ENCODE measurements around the gene RNPEPL1.

The RNPEPL1 gene

DNA sequence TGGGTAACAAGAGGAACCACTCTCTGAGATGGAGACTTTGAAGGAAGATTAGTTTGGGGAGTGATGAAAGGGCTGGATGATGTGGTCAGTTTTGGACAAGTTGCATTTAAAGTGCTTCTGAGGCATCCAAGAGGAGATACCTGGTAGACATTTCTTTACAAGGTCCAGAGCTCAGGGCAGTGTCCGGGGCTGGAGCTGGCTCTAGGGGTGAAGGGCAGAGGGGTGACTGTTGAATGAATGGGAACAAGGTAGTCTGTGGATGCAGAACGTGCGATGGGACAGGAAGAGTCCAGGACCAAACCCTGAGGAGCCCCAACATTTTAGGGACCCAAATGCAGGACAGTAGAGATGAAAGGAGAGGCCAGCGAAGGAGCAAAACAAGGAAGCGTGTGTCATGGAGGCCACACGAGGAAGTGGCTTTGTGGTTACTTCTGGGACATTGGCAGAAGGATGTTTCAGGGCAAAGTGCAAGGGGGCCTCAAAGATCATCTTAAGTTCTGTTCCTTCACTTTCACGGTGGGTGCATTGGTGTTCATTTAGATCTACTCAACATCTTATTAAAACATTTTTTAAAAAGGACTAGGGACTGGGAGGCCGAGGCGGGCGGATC lies 43.4 kb downstream of the RNPEPL1 start:
- H3K18ac ChIP-seq (ENCODE audit: low read length) = no peak overlapping the region
- no peak overlapping the region for H3K27ac ChIP-seq (replicated peaks; ENCODE audit: low read length)
- H3K14ac ChIP-seq (ENCODE audit: low read length) = no peak overlapping the region
- no peak overlapping the region for H4K8ac ChIP-seq (ENCODE audit: low read depth, low read length)
- H3K36me3 ChIP-seq (replicated peaks in 1 of 2; ENCODE audit: control insufficient read depth in 2 of 2, insufficient read depth in 2 of 2, low read length in 2 of 2) = no peaks in the 10 kb centered on the region
- no peak overlapping the region for H2BK15ac ChIP-seq (ENCODE audit: low read length)
- no peak overlapping the region for H3K4ac ChIP-seq (ENCODE audit: low read length)
- no peaks in the 10 kb centered on the region for H3K27me3 ChIP-seq (ENCODE audit: control insufficient read depth in 3 of 3, insufficient read depth in 3 of 3, low read depth in 1 of 3, low read length in 3 of 3)
- no peak overlapping the region for H2BK12ac ChIP-seq (ENCODE audit: low read length)
- no peak overlapping the region for H2AFZ ChIP-seq (ENCODE audit: low read length)
- no peak overlapping the region for H3K4me2 ChIP-seq (ENCODE audit: insufficient read depth, low read length, poor library complexity, severe bottlenecking)
- H2AK5ac ChIP-seq (ENCODE audit: low read depth, low read length) = no peak overlapping the region
- H2BK5ac ChIP-seq (ENCODE audit: low read length) = no peak overlapping the region
- no CpG with 5 or more reads among the region's 10 CpGs for WGBS, 2 donors (ENCODE audit: extremely low coverage in 2 of 2, insufficient read length in 2 of 2, insufficient replicate concordance in 1 of 2)
- no peak overlapping the region for H3K4me3 ChIP-seq (ENCODE audit: low read length in 2 of 2)
- no peaks in the 10 kb centered on the region for H3K4me1 ChIP-seq (ENCODE audit: control insufficient read depth in 2 of 2, insufficient read depth in 1 of 2, low read depth in 1 of 2, low read length in 2 of 2)
- peaks cover 0 to 4% of the 10 kb centered on the region in 2 donors for H3K9me3 ChIP-seq (replicated peaks in 1 of 2; ENCODE audit: control insufficient read depth in 2 of 2, insufficient read depth in 1 of 2, low read depth in 1 of 2, low read length in 2 of 2)
- no peaks in the 10 kb centered on the region for H3K79me1 ChIP-seq (ENCODE audit: low read depth, low read length)
- no peak overlapping the region for H3K9ac ChIP-seq (ENCODE audit: low read depth, low read length, poor library complexity)
- no peak overlapping the region for H4K91ac ChIP-seq (ENCODE audit: low read depth, low read length, poor library complexity)
- H2BK120ac ChIP-seq (ENCODE audit: low read depth, low read length) = no peak overlapping the region
- no peak for DNase-seq (ENCODE audit: low spot score)
- no peak overlapping the region for H3K23ac ChIP-seq (ENCODE audit: low read depth, low read length, poor library complexity)

DNA sequence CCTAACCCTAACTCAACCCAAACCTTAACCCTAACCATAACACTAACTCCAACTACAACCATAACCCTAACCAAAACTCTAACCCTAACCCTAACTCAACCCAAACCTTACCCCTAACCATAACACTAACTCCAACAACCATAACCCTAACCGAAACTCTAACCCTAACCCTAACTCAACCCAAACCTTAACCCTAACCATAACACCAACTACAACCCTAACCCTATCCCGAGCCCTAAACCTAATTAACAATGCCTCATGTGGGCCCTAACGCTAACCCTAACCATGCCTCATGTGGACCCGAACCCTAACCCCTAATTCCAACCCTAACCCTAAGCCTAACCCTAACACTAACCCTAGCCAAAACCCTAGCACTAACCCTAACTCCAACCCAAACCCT lies 45.5 kb downstream of the RNPEPL1 start:
- Histone ChIP-seq H3K14ac (ENCODE audit: low read length) (no peak overlapping the region), H3K9me3 (replicated peaks in 1 of 2; ENCODE audit: control insufficient read depth in 2 of 2, insufficient read depth in 1 of 2, low read depth in 1 of 2, low read length in 2 of 2) (peaks cover 7 to 9% of the 10 kb centered on the region in 2 donors), H2BK5ac (ENCODE audit: low read length) (no peak overlapping the region), H3K27ac (replicated peaks; ENCODE audit: low read length) (no peak overlapping the region), H2BK12ac (ENCODE audit: low read length) (no peak overlapping the region), H3K36me3 (replicated peaks in 1 of 2; ENCODE audit: control insufficient read depth in 2 of 2, insufficient read depth in 2 of 2, low read length in 2 of 2) (no peaks in the 10 kb centered on the region), H3K9ac (ENCODE audit: low read depth, low read length, poor library complexity) (no peak overlapping the region), H3K79me1 (ENCODE audit: low read depth, low read length) (no peaks in the 10 kb centered on the region), H3K4me3 (ENCODE audit: low read length in 2 of 2) (no peak overlapping the region), H3K4me1 (ENCODE audit: control insufficient read depth in 2 of 2, insufficient read depth in 1 of 2, low read depth in 1 of 2, low read length in 2 of 2) (no peaks in the 10 kb centered on the region), H3K4ac (ENCODE audit: low read length) (no peak overlapping the region), H2AK5ac (ENCODE audit: low read depth, low read length) (no peak overlapping the region), H3K23ac (ENCODE audit: low read depth, low read length, poor library complexity) (no peak overlapping the region), H3K27me3 (ENCODE audit: control insufficient read depth in 3 of 3, insufficient read depth in 3 of 3, low read depth in 1 of 3, low read length in 3 of 3) (no peaks in the 10 kb centered on the region), H2BK15ac (ENCODE audit: low read length) (no peak overlapping the region), H4K8ac (ENCODE audit: low read depth, low read length) (no peak overlapping the region), H3K18ac (ENCODE audit: low read length) (no peak overlapping the region), H2BK120ac (ENCODE audit: low read depth, low read length) (no peak overlapping the region), H4K91ac (ENCODE audit: low read depth, low read length, poor library complexity) (no peak overlapping the region), H2AFZ (ENCODE audit: low read length) (no peak overlapping the region), H3K4me2 (ENCODE audit: insufficient read depth, low read length, poor library complexity, severe bottlenecking) (no peak overlapping the region)
- no peak for DNase-seq (ENCODE audit: low spot score)
- 100% methylated on average over 1 to 2 of the region's 4 CpGs for WGBS, 2 donors (ENCODE audit: extremely low coverage in 2 of 2, insufficient read length in 2 of 2, insufficient replicate concordance in 1 of 2)

DNA sequence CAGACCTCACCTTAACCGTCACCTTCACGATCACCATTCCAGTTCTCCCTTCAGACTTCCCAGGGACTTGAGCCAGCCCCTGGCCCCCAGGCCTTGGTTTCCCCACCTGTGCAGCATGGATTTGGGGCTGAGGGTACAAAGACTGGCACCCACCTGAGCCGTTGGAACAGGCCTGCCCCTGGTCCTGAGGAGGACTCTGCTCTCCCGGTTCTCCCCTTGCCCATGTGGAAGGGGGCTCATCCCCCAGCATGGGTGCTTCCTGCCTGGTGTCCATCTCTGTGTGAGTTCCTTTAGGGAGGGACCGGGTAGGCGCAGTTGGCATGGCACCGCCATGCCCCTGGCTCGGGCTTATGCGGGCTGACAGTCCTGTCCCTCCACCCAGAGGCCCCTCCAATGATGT lies 46.1 kb downstream of the RNPEPL1 start:
- Histone ChIP-seq H3K23ac (ENCODE audit: low read depth, low read length, poor library complexity) (no peak overlapping the region), H4K91ac (ENCODE audit: low read depth, low read length, poor library complexity) (no peak overlapping the region), H3K36me3 (replicated peaks in 1 of 2; ENCODE audit: control insufficient read depth in 2 of 2, insufficient read depth in 2 of 2, low read length in 2 of 2) (no peaks in the 10 kb centered on the region), H3K79me1 (ENCODE audit: low read depth, low read length) (no peaks in the 10 kb centered on the region), H2BK5ac (ENCODE audit: low read length) (no peak overlapping the region), H2BK12ac (ENCODE audit: low read length) (no peak overlapping the region), H3K27me3 (ENCODE audit: control insufficient read depth in 3 of 3, insufficient read depth in 3 of 3, low read depth in 1 of 3, low read length in 3 of 3) (no peaks in the 10 kb centered on the region), H3K9me3 (replicated peaks in 1 of 2; ENCODE audit: control insufficient read depth in 2 of 2, insufficient read depth in 1 of 2, low read depth in 1 of 2, low read length in 2 of 2) (peaks cover 7 to 9% of the 10 kb centered on the region in 2 donors), H3K4me3 (ENCODE audit: low read length in 2 of 2) (no peak overlapping the region), H2BK15ac (ENCODE audit: low read length) (no peak overlapping the region), H3K4me1 (ENCODE audit: control insufficient read depth in 2 of 2, insufficient read depth in 1 of 2, low read depth in 1 of 2, low read length in 2 of 2) (no peaks in the 10 kb centered on the region), H3K4me2 (ENCODE audit: insufficient read depth, low read length, poor library complexity, severe bottlenecking) (no peak overlapping the region), H3K4ac (ENCODE audit: low read length) (no peak overlapping the region), H4K8ac (ENCODE audit: low read depth, low read length) (no peak overlapping the region), H2AFZ (ENCODE audit: low read length) (no peak overlapping the region), H3K9ac (ENCODE audit: low read depth, low read length, poor library complexity) (no peak overlapping the region), H2BK120ac (ENCODE audit: low read depth, low read length) (no peak overlapping the region), H3K27ac (replicated peaks; ENCODE audit: low read length) (no peak overlapping the region), H3K18ac (ENCODE audit: low read length) (no peak overlapping the region), H2AK5ac (ENCODE audit: low read depth, low read length) (no peak overlapping the region), H3K14ac (ENCODE audit: low read length) (no peak overlapping the region)
- DNase-seq (ENCODE audit: low spot score) = no peak
- WGBS, 2 donors (ENCODE audit: extremely low coverage in 2 of 2, insufficient read length in 2 of 2, insufficient replicate concordance in 1 of 2) = no CpG with 5 or more reads among the region's 9 CpGs

DNA sequence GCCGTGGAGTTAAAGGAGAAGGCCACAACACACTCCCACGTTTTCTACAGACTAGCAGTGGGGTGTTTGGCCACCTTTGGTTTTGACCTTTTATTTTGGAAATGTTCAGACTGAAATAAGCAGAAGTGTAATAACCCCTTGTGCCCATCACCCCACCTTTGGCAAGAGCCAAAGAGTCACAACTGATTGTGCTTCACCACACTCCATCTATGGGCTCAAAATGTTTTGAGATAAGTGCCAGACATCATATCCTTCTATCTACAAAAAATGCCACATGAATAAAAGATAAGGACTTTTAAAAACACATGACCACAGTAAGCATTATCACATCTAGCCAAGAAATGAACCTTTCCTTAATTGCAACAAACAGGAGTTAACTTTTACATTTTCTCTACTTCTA lies 47.1 kb downstream of the RNPEPL1 start:
- no peaks in the 10 kb centered on the region for H3K36me3 ChIP-seq (replicated peaks in 1 of 2; ENCODE audit: control insufficient read depth in 2 of 2, insufficient read depth in 2 of 2, low read length in 2 of 2)
- H2BK12ac ChIP-seq (ENCODE audit: low read length) = no peak overlapping the region
- no peak overlapping the region for H2BK5ac ChIP-seq (ENCODE audit: low read length)
- H2BK15ac ChIP-seq (ENCODE audit: low read length) = no peak overlapping the region
- no peak overlapping the region for H2AK5ac ChIP-seq (ENCODE audit: low read depth, low read length)
- H3K4ac ChIP-seq (ENCODE audit: low read length) = no peak overlapping the region
- no peak for DNase-seq (ENCODE audit: low spot score)
- no peak overlapping the region for H2BK120ac ChIP-seq (ENCODE audit: low read depth, low read length)
- no peaks in the 10 kb centered on the region for H3K27me3 ChIP-seq (ENCODE audit: control insufficient read depth in 3 of 3, insufficient read depth in 3 of 3, low read depth in 1 of 3, low read length in 3 of 3)
- H3K27ac ChIP-seq (replicated peaks; ENCODE audit: low read length) = no peak overlapping the region
- no peak overlapping the region for H4K8ac ChIP-seq (ENCODE audit: low read depth, low read length)
- no peaks in the 10 kb centered on the region for H3K79me1 ChIP-seq (ENCODE audit: low read depth, low read length)
- H3K4me3 ChIP-seq (ENCODE audit: low read length in 2 of 2) = no peak overlapping the region
- no peaks in the 10 kb centered on the region for H3K4me1 ChIP-seq (ENCODE audit: control insufficient read depth in 2 of 2, insufficient read depth in 1 of 2, low read depth in 1 of 2, low read length in 2 of 2)
- no peak overlapping the region for H3K4me2 ChIP-seq (ENCODE audit: insufficient read depth, low read length, poor library complexity, severe bottlenecking)
- H4K91ac ChIP-seq (ENCODE audit: low read depth, low read length, poor library complexity) = no peak overlapping the region
- H3K9ac ChIP-seq (ENCODE audit: low read depth, low read length, poor library complexity) = no peak overlapping the region
- no peak overlapping the region for H3K23ac ChIP-seq (ENCODE audit: low read depth, low read length, poor library complexity)
- WGBS, 2 donors (ENCODE audit: extremely low coverage in 2 of 2, insufficient read length in 2 of 2, insufficient replicate concordance in 1 of 2) = no CpG with 5 or more reads among the region's 2 CpGs
- no peak overlapping the region for H3K14ac ChIP-seq (ENCODE audit: low read length)
- peaks cover 7 to 9% of the 10 kb centered on the region in 2 donors for H3K9me3 ChIP-seq (replicated peaks in 1 of 2; ENCODE audit: control insufficient read depth in 2 of 2, insufficient read depth in 1 of 2, low read depth in 1 of 2, low read length in 2 of 2)
- no peak overlapping the region for H2AFZ ChIP-seq (ENCODE audit: low read length)
- H3K18ac ChIP-seq (ENCODE audit: low read length) = no peak overlapping the region
